ENCODE measurements around the gene TAF10. TPM values are rescaled to one million over a fixed set of nuclear protein-coding genes. Genes with fewer than 3 reads are reported as not detected.

The TAF10 gene
- total and polyA plus RNA-seq, 4 donors, result 10.5 to 58.1 (median 31.5) TPM

DNA sequence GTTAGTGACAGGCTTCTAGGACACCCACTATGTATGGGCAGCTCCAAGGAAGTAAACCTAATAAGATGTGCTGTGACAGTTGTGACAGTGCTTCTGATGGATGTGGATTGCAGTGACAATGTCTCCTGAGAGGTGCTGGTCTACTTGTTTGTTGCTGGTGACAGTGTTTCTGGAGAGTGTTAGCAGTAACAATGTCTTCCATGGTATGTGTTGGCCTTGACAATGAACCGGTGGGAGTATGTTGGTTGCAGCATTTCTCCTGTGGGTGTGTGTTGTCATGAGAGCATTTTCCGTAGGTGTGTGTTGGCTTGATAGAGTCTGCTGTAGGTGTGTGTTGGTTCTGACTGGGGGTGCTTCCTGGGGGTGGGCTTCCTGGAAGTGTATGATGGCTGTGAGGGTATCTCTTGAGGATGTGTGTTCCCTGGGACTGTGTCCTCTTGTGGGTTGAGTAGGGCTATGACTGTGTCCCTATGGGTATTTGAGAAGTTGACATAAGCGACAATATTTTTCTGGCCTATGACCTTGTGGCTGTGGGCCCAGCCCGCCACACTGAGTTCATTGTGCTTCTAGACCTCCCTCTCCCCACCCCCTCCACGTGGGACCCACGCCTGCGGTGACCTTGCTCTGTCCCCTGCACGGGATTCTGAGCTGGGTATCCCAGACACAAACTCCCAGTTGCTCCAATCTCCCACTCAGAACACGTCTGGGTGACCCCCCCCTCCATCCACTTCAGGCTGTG lies 42.4 kb upstream of the TAF10 start:
- Histone ChIP-seq H3K27me3 (ENCODE audit: control insufficient read depth in 4 of 4, insufficient read depth in 4 of 4, low read length in 3 of 4) (no peaks in the 10 kb centered on the region), H3K4me1 (ENCODE audit: control insufficient read depth in 4 of 4, insufficient read depth in 4 of 4, low read length in 3 of 4) (peaks cover 0 to 10% (median 3%) of the 10 kb centered on the region in 4 donors), H3K27ac (ENCODE audit: low read depth in 1 of 2, low read length in 2 of 2) (no peak overlapping the region), H3K9ac (ENCODE audit: low read depth in 1 of 2, low read length in 2 of 2) (no peak overlapping the region), H3K4me3 (ENCODE audit: low read depth in 1 of 3, low read length in 3 of 3) (no peak overlapping the region), H3K36me3 (ENCODE audit: control insufficient read depth in 4 of 4, insufficient read depth in 3 of 4, low read depth in 1 of 4, low read length in 3 of 4) (no peaks in the 10 kb centered on the region), H3K9me3 (ENCODE audit: control insufficient read depth in 4 of 4, low read length in 3 of 4) (no peaks in the 10 kb centered on the region)
- WGBS, result 29% methylated on average over 9 of the region's 9 CpGs
- no peak for TF ChIP-seq RAD21 (IDR thresholded peaks at IDR 0.05)
- TF ChIP-seq NR2F2 (IDR thresholded peaks at IDR 0.05), result peak; percentile 67
- DNase-seq (ENCODE audit: low spot score), result no peak

GRCh38 chr11:6653656-6654055 lies 41.6 kb upstream of the TAF10 start:
- Histone ChIP-seq H3K4me1 (ENCODE audit: control insufficient read depth in 4 of 4, insufficient read depth in 4 of 4, low read length in 3 of 4) (peaks cover 0 to 10% (median 3%) of the 10 kb centered on the region in 4 donors), H3K9me3 (ENCODE audit: control insufficient read depth in 4 of 4, low read length in 3 of 4) (no peaks in the 10 kb centered on the region), H3K36me3 (ENCODE audit: control insufficient read depth in 4 of 4, insufficient read depth in 3 of 4, low read depth in 1 of 4, low read length in 3 of 4) (no peaks in the 10 kb centered on the region), H3K27me3 (ENCODE audit: control insufficient read depth in 4 of 4, insufficient read depth in 4 of 4, low read length in 3 of 4) (no peaks in the 10 kb centered on the region), H3K4me3 (ENCODE audit: low read depth in 1 of 3, low read length in 3 of 3) (no peak overlapping the region), H3K27ac (ENCODE audit: low read depth in 1 of 2, low read length in 2 of 2) (no peak overlapping the region), H3K9ac (ENCODE audit: low read depth in 1 of 2, low read length in 2 of 2) (no peak overlapping the region)
- 89% methylated on average over 2 of the region's 2 CpGs for WGBS
- TF ChIP-seq RAD21 (IDR thresholded peaks at IDR 0.05) (no peak), TAF1 (conservative IDR thresholded peaks at IDR 0.05) (no peak), RXRA (IDR thresholded peaks at IDR 0.05) (no peak), GABPA (IDR thresholded peaks at IDR 0.05 in 1 of 2, conservative IDR thresholded peaks at IDR 0.05 in 1 of 2) (no peak), CTCF (IDR thresholded peaks at IDR 0.05; ENCODE audit: low read depth, low read length, missing input control) (no peak), NR2F2 (IDR thresholded peaks at IDR 0.05) (peak; percentile 33)
- no peak for DNase-seq (ENCODE audit: low spot score)

DNA sequence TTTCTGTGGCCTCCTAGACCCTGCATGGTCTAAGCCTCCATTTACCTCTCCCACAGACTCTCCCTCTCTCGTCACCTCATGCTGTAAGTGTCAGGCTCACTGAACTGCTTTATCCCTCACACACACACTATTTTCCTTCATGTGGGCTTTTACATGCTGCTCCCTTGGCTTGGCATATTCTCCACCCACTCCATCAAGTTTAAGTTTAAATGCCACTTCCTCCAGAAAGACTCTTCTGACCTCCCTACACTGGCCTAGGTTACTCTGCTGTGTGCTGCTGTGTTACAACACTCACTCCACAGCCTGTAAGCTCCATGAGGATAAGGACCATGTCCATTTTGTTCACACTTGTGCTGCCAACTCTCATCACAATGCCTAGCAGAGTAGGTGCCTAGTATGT lies 41.1 kb upstream of the TAF10 start:
- H3K27me3 ChIP-seq (ENCODE audit: control insufficient read depth in 4 of 4, insufficient read depth in 4 of 4, low read length in 3 of 4), result no peaks in the 10 kb centered on the region

GRCh38 chr11:6652182-6652581 lies 40.2 kb upstream of the TAF10 start:
- Histone ChIP-seq H3K36me3 (ENCODE audit: control insufficient read depth in 4 of 4, insufficient read depth in 3 of 4, low read depth in 1 of 4, low read length in 3 of 4) (no peaks in the 10 kb centered on the region), H3K4me1 (ENCODE audit: control insufficient read depth in 4 of 4, insufficient read depth in 4 of 4, low read length in 3 of 4) (peaks cover 0 to 10% (median 3%) of the 10 kb centered on the region in 4 donors), H3K27me3 (ENCODE audit: control insufficient read depth in 4 of 4, insufficient read depth in 4 of 4, low read length in 3 of 4) (no peaks in the 10 kb centered on the region), H3K4me3 (ENCODE audit: low read depth in 1 of 3, low read length in 3 of 3) (no peak overlapping the region), H3K9ac (ENCODE audit: low read depth in 1 of 2, low read length in 2 of 2) (no peak overlapping the region), H3K27ac (ENCODE audit: low read depth in 1 of 2, low read length in 2 of 2) (no peak overlapping the region), H3K9me3 (ENCODE audit: control insufficient read depth in 4 of 4, low read length in 3 of 4) (no peaks in the 10 kb centered on the region)
- no peak for TF ChIP-seq HNF4A (conservative IDR thresholded peaks at IDR 0.05)
- TF ChIP-seq, protein P1, sequence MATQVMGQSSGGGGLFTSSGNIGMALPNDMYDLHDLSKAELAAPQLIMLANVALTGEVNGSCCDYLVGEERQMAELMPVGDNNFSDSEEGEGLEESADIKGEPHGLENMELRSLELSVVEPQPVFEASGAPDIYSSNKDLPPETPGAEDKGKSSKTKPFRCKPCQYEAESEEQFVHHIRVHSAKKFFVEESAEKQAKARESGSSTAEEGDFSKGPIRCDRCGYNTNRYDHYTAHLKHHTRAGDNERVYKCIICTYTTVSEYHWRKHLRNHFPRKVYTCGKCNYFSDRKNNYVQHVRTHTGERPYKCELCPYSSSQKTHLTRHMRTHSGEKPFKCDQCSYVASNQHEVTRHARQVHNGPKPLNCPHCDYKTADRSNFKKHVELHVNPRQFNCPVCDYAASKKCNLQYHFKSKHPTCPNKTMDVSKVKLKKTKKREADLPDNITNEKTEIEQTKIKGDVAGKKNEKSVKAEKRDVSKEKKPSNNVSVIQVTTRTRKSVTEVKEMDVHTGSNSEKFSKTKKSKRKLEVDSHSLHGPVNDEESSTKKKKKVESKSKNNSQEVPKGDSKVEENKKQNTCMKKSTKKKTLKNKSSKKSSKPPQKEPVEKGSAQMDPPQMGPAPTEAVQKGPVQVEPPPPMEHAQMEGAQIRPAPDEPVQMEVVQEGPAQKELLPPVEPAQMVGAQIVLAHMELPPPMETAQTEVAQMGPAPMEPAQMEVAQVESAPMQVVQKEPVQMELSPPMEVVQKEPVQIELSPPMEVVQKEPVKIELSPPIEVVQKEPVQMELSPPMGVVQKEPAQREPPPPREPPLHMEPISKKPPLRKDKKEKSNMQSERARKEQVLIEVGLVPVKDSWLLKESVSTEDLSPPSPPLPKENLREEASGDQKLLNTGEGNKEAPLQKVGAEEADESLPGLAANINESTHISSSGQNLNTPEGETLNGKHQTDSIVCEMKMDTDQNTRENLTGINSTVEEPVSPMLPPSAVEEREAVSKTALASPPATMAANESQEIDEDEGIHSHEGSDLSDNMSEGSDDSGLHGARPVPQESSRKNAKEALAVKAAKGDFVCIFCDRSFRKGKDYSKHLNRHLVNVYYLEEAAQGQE (IDR thresholded peaks at IDR 0.05), result no peak
- TF ChIP-seq FOXA2 (IDR thresholded peaks at IDR 0.05), result no peak
- TF ChIP-seq EGR1 (IDR thresholded peaks at IDR 0.05; ENCODE audit: low read depth in 2 of 2), result no peak
- no peak for TF ChIP-seq CTCF (IDR thresholded peaks at IDR 0.05; ENCODE audit: low read depth, low read length, missing input control)
- TF ChIP-seq TAF1 (conservative IDR thresholded peaks at IDR 0.05), result no peak
- no peak for TF ChIP-seq RXRA (IDR thresholded peaks at IDR 0.05)
- TF ChIP-seq SP1 (IDR thresholded peaks at IDR 0.05), result no peak
- TF ChIP-seq RAD21 (IDR thresholded peaks at IDR 0.05), result no peak
- TF ChIP-seq, protein P2, sequence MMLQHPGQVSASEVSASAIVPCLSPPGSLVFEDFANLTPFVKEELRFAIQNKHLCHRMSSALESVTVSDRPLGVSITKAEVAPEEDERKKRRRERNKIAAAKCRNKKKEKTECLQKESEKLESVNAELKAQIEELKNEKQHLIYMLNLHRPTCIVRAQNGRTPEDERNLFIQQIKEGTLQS (IDR thresholded peaks at IDR 0.05), result no peak
- TF ChIP-seq YY1 (IDR thresholded peaks at IDR 0.05), result no peak
- no peak for DNase-seq (ENCODE audit: low spot score)
- 72% methylated on average over 3 of the region's 3 CpGs for WGBS

More for the DNA sequence above, 41.1 kb upstream of the TAF10 start:
- no peaks in the 10 kb centered on the region for H3K9me3 ChIP-seq (ENCODE audit: control insufficient read depth in 4 of 4, low read length in 3 of 4)
- 89% methylated on average over 1 of the region's 1 CpG for WGBS
- no peak overlapping the region for H3K27ac ChIP-seq (ENCODE audit: low read depth in 1 of 2, low read length in 2 of 2)
- no peak for TF ChIP-seq TAF1 (conservative IDR thresholded peaks at IDR 0.05)
- no peak for DNase-seq (ENCODE audit: low spot score)
- peaks cover 0 to 10% (median 3%) of the 10 kb centered on the region in 4 donors for H3K4me1 ChIP-seq (ENCODE audit: control insufficient read depth in 4 of 4, insufficient read depth in 4 of 4, low read length in 3 of 4)
- H3K36me3 ChIP-seq (ENCODE audit: control insufficient read depth in 4 of 4, insufficient read depth in 3 of 4, low read depth in 1 of 4, low read length in 3 of 4), result no peaks in the 10 kb centered on the region
- H3K4me3 ChIP-seq (ENCODE audit: low read depth in 1 of 3, low read length in 3 of 3), result no peak overlapping the region
- H3K9ac ChIP-seq (ENCODE audit: low read depth in 1 of 2, low read length in 2 of 2), result no peak overlapping the region
